K562 (cell line): ENCODE results near the gene SEMA3A. TPM values are rescaled to one million over a fixed set of nuclear protein-coding genes. Genes with fewer than 3 reads are reported as not detected.

Experiments
- ATAC-seq: fragments of 200-7000 bp; cut with Tn5 transposase; 3 replicates; pipeline ENCODE4 v1.9.1; 2020; ENCODE audit warnings: moderate library complexity
- BruUV-seq: library from RNA; stranded (reverse); fragments of 400-500 nt; replicated peaks from 2 replicates; lab custom pipeline; 2021; lab: Mats Ljungman, UMichigan
- CTCF ChIA-PET: fragments of 300-600 bp; formaldehyde crosslinking; extraction: SDS; loops from one replicate; lab custom pipeline; 2021; ENCODE audit warnings: low intra/inter-chr PET ratio; lab: Yijun Ruan, JAX
- POLR2A ChIA-PET: fragments of 300-600, 350-650 bp; sonication (Branson Sonifier 250); formaldehyde crosslinking; extraction: SDS; loops from one replicate; lab custom pipeline; 2021; ENCODE audit warnings: antibody characterized with exemption, inconsistent platforms; lab: Yijun Ruan, JAX
- DNase-seq, 4 experiments: peaks; one replicate each; pipeline versions ENCODE4 v3.0.0 to v3.0.0-alpha.2; 2011 to 2018; ENCODE audit warnings: low spot score in 3 of 4, mixed read lengths in 3 of 4; ENCODE audit errors: extremely low read depth in 1 of 4
- FAIRE-seq: peaks from 2 replicates; lab custom pipeline; 2011; peaks lifted over from hg19 to GRCh38; lab: Jason Lieb, UNC
- H2AFZ ChIP-seq: 2 replicates; pipeline ENCODE4 v1.6.0; 2011; ENCODE audit warnings: low read depth, low read length, control low read depth, inconsistent platforms
- H3K27ac ChIP-seq: fragments of 200-600 bp; 3 replicates; pipeline ENCODE4 v1.8.0; 2011; ENCODE audit warnings: low read depth, mild to moderate bottlenecking, control low read depth, inconsistent platforms, low read length, moderate library complexity, mixed read lengths; ENCODE audit errors: extremely low read depth
- H3K27me3 ChIP-seq, 2 experiments: fragments of 300-600 bp in 1 of 2; 2 replicates in 1 of 2; 3 replicates in 1 of 2; pipeline versions ENCODE4 v1.6.0 to v1.8.0; 2011; ENCODE audit warnings: inconsistent platforms in 2 of 2, low read length in 2 of 2, mild to moderate bottlenecking in 1 of 2, mixed read lengths in 1 of 2, moderate library complexity in 1 of 2; ENCODE audit not compliant: control insufficient read depth in 2 of 2, insufficient read depth in 2 of 2
- H3K36me3 ChIP-seq: fragments of 300-600 bp; 3 replicates; pipeline ENCODE4 v1.8.0; 2011; ENCODE audit warnings: mild to moderate bottlenecking, low read length, inconsistent platforms; ENCODE audit not compliant: control insufficient read depth, insufficient read depth
- H3K4me1 ChIP-seq, 2 experiments: fragments of 200-600 bp in 1 of 2; replicated peaks in 1 of 2; 2 replicates in 1 of 2; 3 replicates in 1 of 2; pipeline versions ENCODE4 v1.5.1 to v1.8.0; 2011; ENCODE audit warnings: inconsistent platforms in 2 of 2, low read length in 2 of 2, mild to moderate bottlenecking in 1 of 2, mixed read lengths in 1 of 2, moderate library complexity in 1 of 2; ENCODE audit not compliant: control insufficient read depth in 2 of 2, insufficient read depth in 2 of 2
- H3K4me2 ChIP-seq: 2 replicates; pipeline ENCODE4 v1.6.1; 2011; ENCODE audit warnings: low read length, control low read depth, inconsistent platforms, mixed read lengths; ENCODE audit not compliant: insufficient read depth
- H3K4me3 ChIP-seq: fragments of 200-600 bp; sonication (generic), shearing (Covaris generic); 2 replicates; pipeline ENCODE4 v1.5.1; 2016; ENCODE audit warnings: control low read depth, inconsistent platforms
- H3K79me2 ChIP-seq: fragments of 200-600 bp; 3 replicates; pipeline ENCODE4 v1.8.0; 2011; ENCODE audit warnings: low read length, inconsistent platforms; ENCODE audit not compliant: control insufficient read depth, insufficient read depth
- H3K9ac ChIP-seq, 2 experiments: 2 replicates each; pipeline versions ENCODE4 v1.6.0 to v1.6.1; 2011; ENCODE audit warnings: low read depth in 2 of 2, low read length in 2 of 2, control low read depth in 1 of 2, inconsistent platforms in 1 of 2, mild to moderate bottlenecking in 1 of 2, mixed read lengths in 1 of 2; ENCODE audit not compliant: insufficient read depth in 1 of 2
- H3K9me1 ChIP-seq: one replicate; pipeline ENCODE4 v1.6.0; 2011; ENCODE audit warnings: inconsistent platforms, mild to moderate bottlenecking, low read length, moderate library complexity; ENCODE audit not compliant: control insufficient read depth, insufficient read depth
- H3K9me3 ChIP-seq: replicated peaks from 2 replicates; pipeline ENCODE4 v1.5.1; 2011; ENCODE audit warnings: low read depth, low read length, inconsistent platforms; ENCODE audit not compliant: control insufficient read depth, insufficient read depth
- H4K20me1 ChIP-seq: replicated peaks from 2 replicates; pipeline ENCODE4 v1.6.1; 2011; ENCODE audit warnings: low read length, inconsistent platforms, mixed read lengths; ENCODE audit not compliant: control insufficient read depth, insufficient read depth
- ASH1L ChIP-seq: fragments of 450-650 bp; IDR thresholded peaks from 2 replicates; pipeline ENCODE4 v1.6.1; 2018; ENCODE audit warnings: borderline replicate concordance, mild to moderate bottlenecking, low read depth; ENCODE audit not compliant: partially characterized antibody
- CCAR2 ChIP-seq: fragments of 200-400 bp; formaldehyde crosslinking; IDR thresholded peaks from 2 replicates; pipeline ENCODE4 v1.6.1; 2017; ENCODE audit warnings: mild to moderate bottlenecking, low read depth, low read length
- FIP1L1 ChIP-seq: fragments of 200-400 bp; formaldehyde crosslinking; IDR thresholded peaks from 2 replicates; pipeline ENCODE4 v1.6.1; 2018; ENCODE audit warnings: mild to moderate bottlenecking, low read depth, low read length; ENCODE audit not compliant: poor library complexity, severe bottlenecking
- GATA2 ChIP-seq: sonication (generic); formaldehyde crosslinking; IDR thresholded peaks from 2 replicates; pipeline ENCODE4 v1.4.0; 2020; ENCODE audit warnings: mild to moderate bottlenecking, missing genetic modification reagents
- HDAC8 ChIP-seq: fragments of 450-650 bp; IDR thresholded peaks from 2 replicates; pipeline ENCODE4 v1.6.1; 2016; ENCODE audit warnings: mild to moderate bottlenecking, missing genetic modification characterization, moderate library complexity, missing compliant biosample characterization
- ILF3 ChIP-seq: fragments of 450-650 bp; IDR thresholded peaks from 2 replicates; pipeline ENCODE4 v1.6.1; 2018; ENCODE audit warnings: antibody characterized with exemption, mild to moderate bottlenecking, moderate library complexity, borderline replicate concordance
- MBD1 ChIP-seq: fragments of 250-450 bp; sonication (Bioruptor Pico); IDR thresholded peaks from 2 replicates; pipeline ENCODE4 v1.8.0; 2022; ENCODE audit warnings: inconsistent platforms
- MTA3 ChIP-seq: fragments of 450-650 bp; formaldehyde crosslinking; IDR thresholded peaks from 2 replicates; pipeline ENCODE4 v1.6.1; 2017; ENCODE audit warnings: mild to moderate bottlenecking, borderline replicate concordance
- NBN ChIP-seq: fragments of 450-650 bp; IDR thresholded peaks from 2 replicates; pipeline ENCODE4 v1.6.1; 2016; ENCODE audit warnings: low read depth, mild to moderate bottlenecking
- NELFE ChIP-seq: IDR thresholded peaks from 2 replicates; pipeline ENCODE4 v1.6.1; 2011; ENCODE audit warnings: mild to moderate bottlenecking; ENCODE audit not compliant: insufficient read depth, insufficient read length
- NKRF ChIP-seq: fragments of 450-650 bp; IDR thresholded peaks from 2 replicates; pipeline ENCODE4 v1.6.1; 2016; ENCODE audit warnings: borderline replicate concordance
- SMAD4 ChIP-seq: fragments of 250-450 bp; sonication (Bioruptor Pico); conservative IDR thresholded peaks from 2 replicates; pipeline ENCODE4 v1.8.0; 2021; ENCODE audit warnings: inconsistent platforms, mild to moderate bottlenecking, moderate library complexity
- SREBF1 ChIP-seq: fragments of 150-350 bp; IDR thresholded peaks from 2 replicates; pipeline ENCODE4 v1.6.1; 2014; ENCODE audit warnings: antibody characterized with exemption, low read depth, low read length, borderline replicate concordance
- STAT5A ChIP-seq: IDR thresholded peaks from 2 replicates; pipeline ENCODE4 v1.6.1; 2012; ENCODE audit warnings: low read length, inconsistent platforms, borderline replicate concordance
- TCF3 ChIP-seq: sonication (generic); formaldehyde crosslinking; IDR thresholded peaks from 2 replicates; pipeline ENCODE4 v1.4.0; 2020; ENCODE audit warnings: mild to moderate bottlenecking, missing genetic modification reagents
- THRAP3 ChIP-seq: fragments of 450-650 bp; IDR thresholded peaks from 2 replicates; pipeline ENCODE4 v1.6.1; 2016; ENCODE audit warnings: mild to moderate bottlenecking, inconsistent platforms, borderline replicate concordance
- WHSC1 ChIP-seq: IDR thresholded peaks from one replicate; pipeline ENCODE4 v1.6.1; 2012; ENCODE audit warnings: low read length, control low read depth, inconsistent platforms
- WGBS: fragments of 100-300 bp; shearing (Covaris generic); methylation state at CpG from one replicate; pipeline ENCODE4 v1.1.6; 2016; ENCODE audit warnings: low coverage, mixed read lengths; ENCODE audit not compliant: insufficient coverage; ENCODE audit errors: missing lambda C conversion rate; 5-methylcytosine and 5-hydroxymethylcytosine counted together
- in situ Hi-C: fragments of 300-500 bp; cut with MboI; formaldehyde crosslinking; loops from 4 replicates; pipeline ENCODE4 v1.15.0; 2018; ENCODE audit warnings: inconsistent platforms, mixed read lengths
- intact Hi-C: fragments of 100-400 bp; cut with micrococcal nuclease; formaldehyde crosslinking; loops from 2 replicates; pipeline ENCODE4 v1.14.2; 2022
- polyA plus RNA-seq, 8 experiments: library from polyadenylated mRNA; depleted of rRNA in 4 of 8; stranded (reverse) in 5 of 8; unstranded in 3 of 8; fragments of >200 nt; fragmentation: Nextera tagmentation in 2 of 8; fragmentation: Illumina TruSeq in 1 of 8; extraction: Ambion mirVana in 2 of 8; extraction: Trizol in 1 of 8; gene quantifications; 2 replicates each; pipeline versions ENCODE4 v1.2.1 to v1.2.3, GENCODE V29; 2011 to 2014; ENCODE audit warnings: inconsistent platforms in 1 of 8, missing spikeins in 1 of 8
- total RNA-seq, 7 experiments: library from RNA; depleted of rRNA in 6 of 7; stranded (reverse); fragments of >200 nt in 6 of 7; fragmentation: Illumina TruSeq in 2 of 7; extraction: Trizol in 2 of 7; gene quantifications; 2 replicates each; pipeline versions ENCODE4 v1.2.1 to v1.2.3, GENCODE V29; 2011 to 2021; ENCODE audit warnings: low replicate concordance in 1 of 7

SEMA3A gene
- total and polyA plus RNA-seq, 9 of the 15 experiments (the other 6 are each of a cell fraction or from before 2014, with no cell fraction given) = 0.36 to 3.0 (median 1.1) TPM

DNA sequence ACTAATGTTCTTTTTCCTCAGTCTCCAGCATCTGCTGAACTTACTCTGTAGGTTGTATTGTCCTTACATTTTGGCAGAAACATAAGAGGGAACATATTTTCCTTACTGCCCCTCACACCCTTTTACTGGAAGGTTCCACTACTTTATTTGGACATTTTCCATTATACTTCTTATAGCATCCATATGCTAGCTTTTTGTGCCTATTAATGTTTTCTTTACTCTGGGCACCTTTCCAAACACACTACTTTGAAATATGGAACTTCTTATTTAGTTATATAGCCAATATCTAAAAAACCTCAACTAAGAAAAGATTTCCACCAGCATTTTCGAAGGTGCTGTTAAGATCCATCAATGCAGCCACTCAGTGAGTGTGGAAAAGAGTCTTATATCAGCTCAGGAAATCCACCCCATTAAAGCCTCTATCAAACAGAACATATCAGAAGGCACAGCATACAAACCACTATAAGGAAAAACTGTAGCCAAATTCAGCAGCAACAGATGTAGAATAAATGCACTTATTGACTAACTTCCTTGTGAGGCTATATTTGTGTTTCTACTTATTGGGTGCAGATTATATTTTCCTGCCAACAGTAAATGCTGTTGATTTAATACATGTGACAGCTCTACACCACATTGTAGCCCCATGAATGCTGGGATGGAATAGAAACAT, 273.2 kb downstream of the SEMA3A start (continued):
- no peak for TF ChIP-seq MBD1 (CRISPR knock-in tag)
- no peak for TF ChIP-seq FIP1L1
- TF ChIP-seq NBN = no peak
- TF ChIP-seq WHSC1 = no peak
- TF ChIP-seq MTA3 = no peak
- TF ChIP-seq ILF3 = no peak

DNA sequence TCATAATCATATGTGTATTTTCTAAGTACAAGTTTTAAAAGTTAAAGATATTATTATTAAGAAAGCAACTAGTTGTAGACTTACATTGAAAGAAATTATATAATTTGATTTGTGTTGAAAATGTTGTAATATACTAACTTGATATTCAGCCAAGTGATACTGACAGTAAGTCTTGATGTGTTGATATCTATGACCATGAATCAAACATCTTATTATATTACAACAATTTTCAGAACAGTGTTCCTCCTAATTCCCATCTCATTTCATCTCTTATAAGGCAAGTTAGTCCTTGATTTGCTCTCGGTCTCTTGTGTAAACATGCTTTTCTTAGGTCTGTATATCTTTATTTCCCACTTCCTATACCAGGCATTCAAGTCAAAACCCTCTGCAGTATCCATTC, 276.4 kb downstream of the SEMA3A start:
- H2AFZ ChIP-seq = no peak overlapping the region
- ATAC-seq (no peak), DNase-seq (no peak), FAIRE-seq (no peak)
- no peaks in the 10 kb centered on the region for H3K9me3 ChIP-seq
- H3K4me3 ChIP-seq = no peak overlapping the region
- no peaks in the 10 kb centered on the region for H3K27me3 ChIP-seq
- H3K4me2 ChIP-seq = no peak overlapping the region
- H3K9me1 ChIP-seq = no peaks in the 10 kb centered on the region
- in situ Hi-C loops = no loop called here
- no TSS peak for BruUV-seq
- H3K36me3 ChIP-seq = no peaks in the 10 kb centered on the region
- H3K4me1 ChIP-seq = no peaks in the 10 kb centered on the region
- intact Hi-C loops = no loop called here
- no peaks in the 10 kb centered on the region for H4K20me1 ChIP-seq
- WGBS = 0% methylated on average over 1 of the region's 1 CpG
- ChIA-PET POLR2A (no interaction called here), CTCF (no interaction called here)
- H3K9ac ChIP-seq = no peak overlapping the region
- H3K79me2 ChIP-seq = no peaks in the 10 kb centered on the region
- H3K27ac ChIP-seq = no peak overlapping the region
- TF ChIP-seq CCAR2 = no peak
- no peak for TF ChIP-seq TCF3 (CRISPR knock-in tag)
- no peak for TF ChIP-seq SMAD4
- no peak for TF ChIP-seq ASH1L
- no peak for TF ChIP-seq THRAP3
- no peak for TF ChIP-seq STAT5A
- no peak for TF ChIP-seq GATA2
- TF ChIP-seq SREBF1 = no peak
- no peak for TF ChIP-seq NELFE
- no peak for TF ChIP-seq HDAC8 (tag)
- TF ChIP-seq NKRF = no peak
